ENCODE measurements around the gene PPP2R1B.

DNA sequence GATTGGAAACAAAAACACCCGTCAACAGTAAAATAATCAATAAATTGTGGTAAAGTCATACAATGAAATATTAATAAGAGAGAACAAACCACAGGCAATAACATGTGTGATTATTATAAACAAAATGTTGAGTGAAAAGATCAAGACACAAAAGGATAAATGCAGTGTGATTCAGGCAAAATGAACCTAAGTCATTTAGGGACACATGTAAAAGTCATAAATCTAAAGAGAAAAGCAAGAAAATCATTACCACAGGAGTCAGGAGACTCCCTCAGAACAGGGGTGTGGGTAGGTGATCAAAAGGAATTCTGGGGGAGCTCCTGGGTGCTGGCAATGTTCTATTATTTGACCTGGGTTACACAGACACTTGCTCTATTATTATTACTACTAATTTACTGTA is 47.9 kb upstream of the PPP2R1B start:
- TF ChIP-seq CTCF (conservative IDR thresholded peaks at IDR 0.05; ENCODE audit: low read depth, low read length) (no peak), EZH2 (IDR thresholded peaks at IDR 0.05; ENCODE audit: borderline replicate concordance, low read depth, low read length, poor library complexity, severe bottlenecking) (no peak)

Measured in A673 (cell line).